ENCODE data around the gene NRG3. TPM values are rescaled to one million over a fixed set of nuclear protein-coding genes. Genes with fewer than 3 reads are reported as not detected.

The NRG3 gene
- total and polyA plus RNA-seq, 2 of the 8 experiments (the other 6 are each of a cell fraction or from before 2014, with no cell fraction given): 4.2 to 5.0 TPM

DNA sequence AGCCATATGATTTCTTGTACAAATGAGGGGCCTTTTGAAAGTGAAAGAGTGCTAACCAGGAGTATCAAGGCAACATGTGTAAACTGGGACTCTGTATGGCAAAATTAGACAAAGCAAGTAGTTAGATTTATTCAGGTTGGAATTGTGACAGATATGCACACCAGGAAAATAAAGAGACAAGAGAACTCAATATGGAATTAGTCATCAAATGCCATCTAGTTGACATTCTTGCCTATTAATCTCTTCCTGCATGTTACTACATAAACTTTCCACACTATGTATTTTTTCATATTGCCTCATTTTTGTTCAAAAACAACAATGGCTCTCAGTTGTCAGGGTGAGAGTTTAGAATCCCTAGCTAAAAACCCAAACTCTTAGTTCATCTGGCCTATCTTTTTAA, 799.0 kb downstream of the NRG3 start:
- H3K4me2 ChIP-seq (ENCODE audit: insufficient read depth in 1 of 2, low read depth in 2 of 2, low read length in 2 of 2): no peak overlapping the region
- H2AFZ ChIP-seq (ENCODE audit: low read length): no peak overlapping the region
- FAIRE-seq: no peak
- TF ChIP-seq FOSL1 (IDR thresholded peaks at IDR 0.05; ENCODE audit: insufficient read depth, low read depth, low read length) (no peak), ASH2L (IDR thresholded peaks at IDR 0.05; ENCODE audit: low read length) (no peak), BRCA1 (IDR thresholded peaks at IDR 0.05; ENCODE audit: low read depth, low read length) (no peak), NANOG (IDR thresholded peaks at IDR 0.05; ENCODE audit: insufficient read depth, low read depth, low read length, poor library complexity, severe bottlenecking) (no peak), GTF2F1 (IDR thresholded peaks at IDR 0.05; ENCODE audit: borderline replicate concordance, low read depth, low read length) (no peak), NRF1 (IDR thresholded peaks at IDR 0.05; ENCODE audit: low read depth, low read length) (no peak), RAD21 (IDR thresholded peaks at IDR 0.05 in 1 of 2, conservative IDR thresholded peaks at IDR 0.05 in 1 of 2; ENCODE audit: low read depth in 2 of 2, low read length in 2 of 2) (no peak), YY1 (IDR thresholded peaks at IDR 0.05; ENCODE audit: low read depth, low read length) (no peak)

More for the DNA sequence above, 799.0 kb downstream of the NRG3 start:
- H2BK12ac ChIP-seq (ENCODE audit: low read depth, low read length): no peak overlapping the region
- no peak overlapping the region for H2BK5ac ChIP-seq (ENCODE audit: low read depth, low read length)
- no peak overlapping the region for H3K56ac ChIP-seq (replicated peaks; ENCODE audit: insufficient read length, low read depth, low read length)
- no peaks in the 10 kb centered on the region for H3K23me2 ChIP-seq (ENCODE audit: low read depth, low read length)
- no peaks in the 10 kb centered on the region for H3K79me2 ChIP-seq (ENCODE audit: control insufficient read depth in 1 of 2, insufficient read depth in 2 of 2, low read length in 2 of 2)
- no peaks in the 10 kb centered on the region for H3K9me3 ChIP-seq (ENCODE audit: insufficient read depth in 2 of 2, low read depth in 1 of 2, low read length in 1 of 2)
- no peak overlapping the region for H2BK20ac ChIP-seq (ENCODE audit: low read length)
- no peaks in the 10 kb centered on the region for H3K36me3 ChIP-seq (ENCODE audit: control insufficient read depth in 2 of 4, insufficient read depth in 4 of 4, low read length in 3 of 4)
- no peaks in the 10 kb centered on the region for H4K20me1 ChIP-seq (replicated peaks in 1 of 2; ENCODE audit: control insufficient read depth in 1 of 2, insufficient read depth in 2 of 2, low read length in 2 of 2)
- H3K9ac ChIP-seq (replicated peaks in 1 of 4; ENCODE audit: extremely low read depth in 1 of 4, low read depth in 3 of 4, low read length in 3 of 4): no peak overlapping the region
- H3K4me1 ChIP-seq (replicated peaks in 1 of 4; ENCODE audit: control insufficient read depth in 3 of 4, insufficient read depth in 4 of 4, low read length in 3 of 4): peaks cover 0 to 2% (median 0%) of the 10 kb centered on the region in 4 experiments; a peak in 2 of 7 replicates
- no peak for DNase-seq (ENCODE audit: low read depth in 1 of 2, low spot score in 2 of 2)
- ChIA-PET POLR2A (ENCODE audit: partially characterized antibody) (no interaction called here), CTCF (ENCODE audit: partially characterized antibody) (interaction anchor here (1.7 kb wide), 1 partner anchor 10 kb away, joined by 4 read pairs; no protein-coding TSS in a partner anchor)
- H4K8ac ChIP-seq (ENCODE audit: extremely low read depth, insufficient read depth, low read length): no peak overlapping the region
- H2BK15ac ChIP-seq (ENCODE audit: low read length): no peak overlapping the region
- no peak overlapping the region for H3K14ac ChIP-seq (ENCODE audit: insufficient read length)
- no peak overlapping the region for H2AK5ac ChIP-seq (ENCODE audit: low read depth, low read length)
- H3K27me3 ChIP-seq (replicated peaks in 1 of 4; ENCODE audit: control insufficient read depth in 3 of 4, extremely low read depth in 1 of 4, insufficient read depth in 3 of 4, low read length in 3 of 4): no peaks in the 10 kb centered on the region
- no peak overlapping the region for H3K18ac ChIP-seq (ENCODE audit: extremely low read depth, low read length)
- no peak overlapping the region for H2BK120ac ChIP-seq (replicated peaks; ENCODE audit: low read depth, low read length)
- H3K79me1 ChIP-seq (ENCODE audit: low read depth, low read length): no peaks in the 10 kb centered on the region
- no peak overlapping the region for H3K4ac ChIP-seq (replicated peaks; ENCODE audit: insufficient read length, low read depth, low read length)
- no peak overlapping the region for H3K23ac ChIP-seq (ENCODE audit: insufficient read length)
- no peak overlapping the region for H3K4me3 ChIP-seq (ENCODE audit: extremely low read depth in 1 of 4, insufficient read depth in 2 of 4, low read depth in 3 of 4, low read length in 4 of 4)
- H4K5ac ChIP-seq (ENCODE audit: insufficient read length, low read depth, low read length): no peak overlapping the region
- H3K27ac ChIP-seq (ENCODE audit: low read depth, low read length): no peak overlapping the region
- H4K91ac ChIP-seq (replicated peaks; ENCODE audit: insufficient read length, low read length): no peak overlapping the region
